Endometrial microvascular endothelial cells (primary cell): ENCODE results near the gene PIK3CD. TPM values are rescaled to one million over a fixed set of nuclear protein-coding genes. Genes with fewer than 3 reads are reported as not detected.
"Not testable (repeated sequence)": the region's sequence is repeated elsewhere in the genome, so short reads cannot be mapped to it uniquely, and the experiment has no call there.

Source experiments
- in situ Hi-C: cut with HindIII; loops from 2 replicates; pipeline ENCODE4 v1.10.0; 2017; ENCODE audit warnings: low sequenced_read_pairs, low pct_unique_long_range_greater_than_20kb; ENCODE audit errors: inconsistent ontology term
- total RNA-seq: library from RNA; depleted of rRNA; stranded (reverse); fragments of >200 nt; gene quantifications from one replicate; pipeline ENCODE4 v1.2.3, GENCODE V29; 2015; ENCODE audit errors: inconsistent ontology term

PIK3CD gene
- total RNA-seq, 1 donor from 2014 or later: 9.1 TPM

GRCh38 chr1:9615316-9616063 is 36.0 kb upstream of the PIK3CD start:
- in situ Hi-C loops: no loop called here

GRCh38 chr1:9618909-9619679 is 32.4 kb upstream of the PIK3CD start:
- in situ Hi-C loops: no loop called here

DNA sequence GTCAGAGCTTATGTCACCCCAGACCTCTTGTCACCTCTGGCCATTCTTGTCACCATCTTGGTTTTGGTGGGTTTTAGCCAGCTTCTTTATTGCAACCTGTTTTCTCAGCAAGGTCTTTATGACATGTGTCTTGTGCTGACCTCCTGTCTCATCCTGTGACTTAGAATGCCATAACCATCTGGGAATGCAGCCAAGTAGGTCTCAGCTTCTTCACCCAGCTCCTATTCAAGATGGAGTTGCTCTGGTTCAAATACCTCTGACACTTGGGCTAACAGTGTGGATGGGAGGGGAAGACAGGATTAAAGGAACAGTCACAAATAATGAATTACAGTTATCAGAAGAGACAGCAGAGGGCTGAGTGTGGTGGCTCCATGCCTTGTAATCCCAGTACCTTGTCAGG is 30.5 kb upstream of the PIK3CD start:
- in situ Hi-C loops: no loop called here

DNA sequence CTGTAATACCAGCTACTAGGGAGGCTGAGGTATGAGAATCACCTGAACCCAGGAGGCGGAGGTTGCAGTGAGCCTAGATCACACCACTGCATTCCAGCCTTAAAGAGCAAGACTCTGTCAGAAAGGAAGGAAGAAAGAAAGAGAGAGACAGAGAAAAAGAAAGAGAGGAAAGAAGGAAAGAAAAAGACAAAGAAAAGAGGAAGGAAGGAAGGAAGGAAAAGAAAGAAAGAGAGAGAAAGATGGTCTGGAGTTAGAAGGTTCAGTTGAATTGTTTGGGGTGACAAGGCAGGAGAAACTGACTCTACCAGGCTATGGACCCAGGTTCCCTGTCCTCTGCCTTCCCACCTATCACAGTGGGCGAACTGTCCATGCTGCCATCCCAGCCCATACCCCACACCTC is 27.4 kb upstream of the PIK3CD start:
- in situ Hi-C loops: no loop called here

DNA sequence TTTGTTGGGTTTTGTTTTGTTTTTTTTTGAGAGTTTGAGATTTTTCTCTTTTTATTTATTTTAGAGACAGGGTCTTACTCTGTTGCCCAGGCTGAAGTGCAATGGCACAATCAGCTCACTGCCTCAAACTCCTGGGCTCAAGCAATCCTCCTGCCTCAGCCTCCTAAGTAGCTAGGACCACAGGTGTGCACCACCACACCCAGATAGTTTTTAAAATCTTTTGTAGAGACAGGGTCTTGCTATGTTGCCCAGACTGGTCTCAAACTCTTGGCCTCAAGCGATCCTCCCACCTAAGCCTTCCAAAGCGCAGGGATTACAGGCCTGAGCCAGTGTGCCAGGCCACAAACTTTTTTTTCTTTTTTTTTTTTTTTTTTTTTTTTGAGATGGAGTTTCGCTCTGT is 26.5 kb upstream of the PIK3CD start:
- in situ Hi-C loops: not testable (repeated sequence)

DNA sequence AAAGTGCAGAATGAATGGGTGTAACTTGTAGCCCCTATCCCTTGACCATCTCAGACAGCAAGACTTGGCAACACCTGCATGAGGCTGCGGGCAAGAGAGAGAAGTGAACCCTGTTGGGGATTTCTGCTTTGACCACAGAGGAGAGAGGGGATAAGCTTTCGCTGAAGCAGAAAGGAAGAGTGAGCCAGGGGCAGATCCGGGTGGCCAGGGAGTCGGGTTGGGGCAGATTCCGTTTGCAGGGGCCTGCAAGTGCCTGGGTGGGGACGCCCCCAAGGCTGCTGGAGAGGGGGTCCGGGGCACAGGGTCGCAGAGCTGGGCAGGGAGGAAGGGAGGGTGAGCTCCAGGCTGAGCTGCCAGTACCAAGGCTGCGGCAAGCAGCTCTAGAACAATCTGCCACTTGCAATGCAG is 25.3 kb upstream of the PIK3CD start:
- in situ Hi-C loops: no loop called here

DNA sequence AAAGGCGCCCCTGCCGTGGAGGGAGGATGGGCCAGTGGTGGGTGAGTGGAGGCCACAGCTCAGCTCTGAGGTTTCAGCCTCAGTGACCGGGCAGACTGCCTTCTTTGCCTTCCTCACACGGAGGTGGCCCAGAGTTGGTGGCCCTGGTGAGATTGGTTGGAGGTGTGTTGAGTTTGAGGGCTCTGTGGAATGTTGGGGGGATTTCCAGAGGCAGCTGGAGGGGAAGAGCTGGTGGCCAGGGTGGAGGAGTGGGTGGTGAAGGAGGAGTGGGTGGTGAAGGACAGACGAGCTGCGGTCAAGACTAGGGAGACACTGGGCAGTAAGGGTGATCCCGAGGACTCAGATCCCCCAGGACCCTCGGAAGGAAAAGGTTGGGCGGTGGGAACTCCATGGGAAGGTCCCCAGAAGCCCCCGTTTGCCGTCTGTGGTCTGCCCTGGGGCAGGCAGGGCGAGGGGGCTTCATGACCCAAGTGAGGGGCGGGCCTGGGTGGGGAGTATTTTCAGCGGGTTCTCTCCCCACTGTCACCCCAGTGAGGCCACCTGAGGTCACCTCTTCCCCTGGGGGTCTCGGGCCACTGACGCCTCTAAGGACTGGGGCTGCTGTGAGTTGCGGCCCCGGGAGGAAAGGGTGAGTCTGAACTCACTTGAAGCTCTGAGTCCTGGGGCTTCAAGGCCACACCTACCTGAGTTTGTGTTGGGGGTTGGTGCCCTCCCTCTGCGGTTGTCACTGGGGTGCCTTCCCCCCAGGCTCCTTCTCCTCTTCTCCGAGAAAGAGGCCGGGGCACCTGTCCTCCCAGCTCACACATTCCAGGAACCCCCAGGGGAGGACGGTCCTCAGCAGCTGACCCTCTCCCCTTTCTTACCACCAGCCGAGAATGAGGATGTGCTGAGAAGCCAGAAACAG is 22.7 kb upstream of the PIK3CD start:
- in situ Hi-C loops: no loop called here

- in situ Hi-C loops: no loop called here
Measured at GRCh38 chr1:9629445-9630201, 21.9 kb upstream of the PIK3CD start.

DNA sequence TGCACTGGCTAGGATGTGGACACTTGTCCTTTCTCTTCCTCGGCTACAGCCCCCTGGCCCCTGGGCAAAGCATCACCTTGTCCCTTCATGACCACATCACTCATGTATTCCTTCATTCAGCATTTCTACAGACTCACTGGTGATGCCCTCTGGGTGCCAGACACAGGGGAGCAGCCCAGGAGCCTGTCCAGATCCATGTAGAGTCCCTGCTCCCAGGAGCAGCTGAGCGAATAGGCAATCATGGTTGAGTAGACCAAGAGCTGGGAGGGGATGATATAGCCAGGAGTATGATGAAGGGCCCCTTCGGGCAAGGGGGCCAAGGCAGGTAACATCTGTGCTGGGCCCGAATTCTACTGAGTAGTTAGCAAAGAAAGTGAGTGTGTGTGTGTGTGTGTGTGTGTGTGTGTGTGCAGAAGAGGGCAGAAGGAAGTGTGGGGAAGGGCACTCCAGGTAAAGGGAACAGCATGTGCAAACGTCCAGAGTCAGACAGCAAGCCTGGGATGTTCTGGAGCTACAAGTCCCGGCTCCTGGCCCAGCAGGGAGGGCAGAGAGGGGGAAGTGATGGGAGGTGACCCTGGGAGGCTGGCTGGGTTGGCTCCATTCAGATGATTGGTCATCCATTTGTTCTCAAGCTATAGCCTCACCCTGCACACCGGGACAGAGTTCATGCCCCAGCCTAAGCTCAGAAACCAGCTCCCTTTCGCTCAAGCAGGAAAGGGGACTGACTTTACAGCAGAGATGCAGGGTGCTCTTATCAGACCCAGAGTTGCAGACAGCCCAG is 21.0 kb upstream of the PIK3CD start:
- in situ Hi-C loops: no loop called here

DNA sequence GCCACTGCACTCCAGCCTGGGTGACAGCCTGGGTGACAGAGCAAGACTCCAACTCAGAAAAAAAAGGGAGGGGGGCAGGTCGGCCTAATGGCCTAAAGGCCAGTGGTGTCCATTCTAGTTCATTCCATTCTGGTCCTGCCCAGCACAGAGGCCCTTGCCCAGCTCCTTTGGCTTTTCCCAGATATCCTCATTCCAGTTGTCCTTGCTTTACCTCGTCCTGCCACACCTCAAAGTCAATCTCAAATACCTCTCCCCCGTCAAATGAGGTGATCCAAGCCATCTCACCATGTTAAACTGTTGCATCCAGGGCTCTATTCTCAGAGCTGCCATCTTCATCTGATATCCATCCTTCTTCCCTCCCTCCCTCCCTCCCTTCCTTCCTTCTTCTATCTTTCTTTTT is 19.9 kb upstream of the PIK3CD start:
- in situ Hi-C loops: no loop called here

DNA sequence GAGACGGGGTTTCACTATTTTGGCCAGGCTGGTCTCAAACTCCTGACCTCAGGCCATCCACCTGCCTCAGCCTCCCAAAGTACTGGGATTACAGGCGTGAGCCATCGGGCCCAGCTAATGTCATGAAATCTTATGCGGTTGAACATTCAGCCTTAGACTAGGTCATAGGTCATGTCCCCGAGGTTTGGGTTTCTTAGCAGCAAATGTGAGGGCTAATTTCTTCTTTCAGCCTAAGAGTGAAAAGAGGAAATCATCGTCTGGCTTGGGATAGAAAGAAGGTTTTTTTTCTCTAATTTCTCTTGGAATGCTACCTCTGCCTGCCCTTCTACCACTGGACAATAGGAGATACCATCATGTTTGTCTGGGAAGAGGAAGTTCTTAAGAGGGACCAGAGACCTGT is 18.0 kb upstream of the PIK3CD start:
- in situ Hi-C loops: no loop called here

DNA sequence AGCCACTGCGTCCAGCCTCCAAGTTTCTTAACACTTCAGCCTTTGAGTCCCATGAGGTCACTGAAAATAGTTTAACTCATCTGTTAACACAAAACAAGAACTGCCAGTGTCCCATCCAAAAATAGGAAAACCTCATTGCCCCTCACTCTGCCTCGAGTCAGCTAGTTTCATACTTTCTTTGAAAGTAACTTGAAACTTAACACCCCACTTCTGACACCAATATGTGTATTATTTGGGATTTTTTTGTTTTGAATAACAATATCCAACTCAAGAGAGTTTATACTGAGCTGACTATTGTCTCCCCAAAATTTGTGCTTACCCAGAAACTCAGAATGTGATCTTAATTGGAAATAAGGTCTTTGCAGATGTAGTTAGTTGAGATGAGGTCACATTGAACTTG is 16.9 kb upstream of the PIK3CD start:
- in situ Hi-C loops: no loop called here

DNA sequence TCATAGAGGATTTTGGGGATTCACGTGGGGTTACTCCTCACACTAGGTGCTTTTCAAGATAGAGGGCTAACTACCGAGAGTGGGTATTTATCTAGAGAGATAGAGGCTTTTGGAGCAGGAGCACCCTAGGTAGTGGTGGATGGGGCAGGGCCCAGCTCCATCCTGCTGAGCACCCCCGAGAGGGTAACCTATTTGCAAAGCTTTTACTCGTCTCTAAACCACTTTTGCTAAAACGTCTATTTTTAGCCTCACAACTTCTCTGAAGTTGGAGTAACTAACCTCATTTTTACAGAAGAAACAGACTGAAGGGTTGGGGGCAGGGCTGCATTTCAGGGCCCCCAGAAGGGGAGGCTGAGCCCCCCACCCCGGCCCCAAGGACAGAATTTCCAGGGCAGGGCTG is 12.3 kb upstream of the PIK3CD start:
- in situ Hi-C loops: no loop called here

GRCh38 chr1:9643351-9644256 is 7.9 kb upstream of the PIK3CD start:
- in situ Hi-C loops: no loop called here

- in situ Hi-C loops: no loop called here
Measured at GRCh38 chr1:9646037-9646436, 5.5 kb upstream of the PIK3CD start.

DNA sequence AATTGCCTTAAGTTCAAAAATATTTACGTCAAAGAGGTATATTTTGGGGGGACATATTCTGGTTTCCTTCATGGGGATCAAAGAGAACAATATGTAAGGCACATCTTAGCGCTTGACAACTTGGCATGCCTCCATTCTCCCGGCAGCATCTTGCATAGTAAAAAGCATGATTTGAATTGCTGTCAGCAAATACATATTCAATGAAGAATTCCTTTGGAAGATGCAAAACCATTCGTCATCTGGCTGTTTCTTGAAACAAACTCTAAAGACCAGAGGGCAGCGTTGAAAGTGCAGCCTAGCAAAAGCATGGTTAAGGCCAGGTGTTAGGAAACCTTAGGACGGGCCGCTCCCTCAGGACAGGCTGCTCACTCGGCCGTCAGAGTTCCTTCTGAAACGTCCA is 3.4 kb upstream of the PIK3CD start:
- in situ Hi-C loops: no loop called here

DNA sequence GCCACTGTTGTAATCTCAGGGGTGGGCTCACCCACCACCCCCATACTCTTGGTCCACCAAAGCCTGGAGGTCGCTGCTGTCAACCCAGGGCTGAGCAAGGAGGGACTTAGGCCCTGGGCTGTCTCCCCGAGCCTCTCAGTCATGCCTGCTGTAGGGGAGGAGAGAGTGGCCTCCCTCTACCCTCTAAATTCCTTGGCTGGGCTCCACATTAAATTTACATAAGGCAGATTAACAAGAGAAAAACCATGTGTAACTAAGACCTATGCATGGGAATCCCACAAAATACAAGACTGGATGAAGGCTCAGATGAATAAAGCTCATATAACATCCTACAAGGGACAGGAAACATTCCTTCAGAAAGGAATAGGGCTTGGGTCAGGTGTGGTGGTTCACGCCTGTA is 1.8 kb upstream of the PIK3CD start:
- in situ Hi-C loops: no loop called here
